ENCODE results near the gene LMAN2.

Gene LMAN2

GRCh38 chr5:177355162-177355867 lies 3.8 kb upstream of the LMAN2 start:
- no peak overlapping the region for H2AFZ ChIP-seq (ENCODE audit: low read depth, low read length, severe bottlenecking)
- no peaks in the 10 kb centered on the region for H3K27me3 ChIP-seq (ENCODE audit: low read length)
- H3K27ac ChIP-seq (ENCODE audit: low read depth, low read length): no peak overlapping the region
- H3K9ac ChIP-seq (ENCODE audit: low read length): no peak overlapping the region
- H3K79me2 ChIP-seq (ENCODE audit: insufficient read depth, low read length): peaks cover 10% of the 10 kb centered on the region
- H3K4me3 ChIP-seq (ENCODE audit: insufficient read depth, low read length, poor library complexity, severe bottlenecking): no peak overlapping the region
- H3F3A ChIP-seq (ENCODE audit: insufficient read depth): peaks cover 7% of the 10 kb centered on the region
- no peaks in the 10 kb centered on the region for H3K9me3 ChIP-seq (ENCODE audit: insufficient read depth, low read length)
- TF ChIP-seq EZH2phosphoT487 (conservative IDR thresholded peaks at IDR 0.05; ENCODE audit: low read length) (no peak), CTCF (IDR thresholded peaks at IDR 0.05; ENCODE audit: insufficient read depth, low read length, poor library complexity, severe bottlenecking) (no peak)
- H3K36me3 ChIP-seq (ENCODE audit: low read length): no peaks in the 10 kb centered on the region
- no peaks in the 10 kb centered on the region; the same call in 1 of the 2 replicates for H4K20me1 ChIP-seq (ENCODE audit: low read depth, low read length)
- no peaks in the 10 kb centered on the region for H3K9me2 ChIP-seq (replicated peaks; ENCODE audit: insufficient read depth, low read length)
- no peak overlapping the region for H3K4me2 ChIP-seq (ENCODE audit: low read depth, low read length, poor library complexity, severe bottlenecking)

- Histone ChIP-seq H3K4me2 (ENCODE audit: low read depth, low read length, poor library complexity, severe bottlenecking) (no peak overlapping the region), H3K9ac (ENCODE audit: low read length) (no peak overlapping the region), H3F3A (ENCODE audit: insufficient read depth) (peaks cover 7% of the 10 kb centered on the region), H3K9me3 (ENCODE audit: insufficient read depth, low read length) (no peaks in the 10 kb centered on the region), H4K20me1 (ENCODE audit: low read depth, low read length) (no peaks in the 10 kb centered on the region; the same call in 1 of the 2 replicates), H3K27me3 (ENCODE audit: low read length) (no peaks in the 10 kb centered on the region), H2AFZ (ENCODE audit: low read depth, low read length, severe bottlenecking) (no peak overlapping the region), H3K79me2 (ENCODE audit: insufficient read depth, low read length) (peaks cover 16% of the 10 kb centered on the region), H3K4me3 (ENCODE audit: insufficient read depth, low read length, poor library complexity, severe bottlenecking) (no peak overlapping the region), H3K27ac (ENCODE audit: low read depth, low read length) (no peak overlapping the region), H3K9me2 (replicated peaks; ENCODE audit: insufficient read depth, low read length) (no peaks in the 10 kb centered on the region), H3K36me3 (ENCODE audit: low read length) (no peaks in the 10 kb centered on the region)
- no peak for TF ChIP-seq CTCF (IDR thresholded peaks at IDR 0.05; ENCODE audit: insufficient read depth, low read length, poor library complexity, severe bottlenecking)
- TF ChIP-seq EZH2phosphoT487 (conservative IDR thresholded peaks at IDR 0.05; ENCODE audit: low read length): no peak
These were observed 3.2 kb upstream of the LMAN2 start for GRCh38 chr5:177354711-177355110.

GRCh38 chr5:177354256-177354655 lies 2.8 kb upstream of the LMAN2 start:
- Histone ChIP-seq H3K36me3 (ENCODE audit: low read length) (no peaks in the 10 kb centered on the region), H4K20me1 (ENCODE audit: low read depth, low read length) (no peaks in the 10 kb centered on the region; the same call in 1 of the 2 replicates), H3K9me2 (replicated peaks; ENCODE audit: insufficient read depth, low read length) (no peaks in the 10 kb centered on the region), H3F3A (ENCODE audit: insufficient read depth) (peaks cover 7% of the 10 kb centered on the region), H3K27ac (ENCODE audit: low read depth, low read length) (no peak overlapping the region), H3K79me2 (ENCODE audit: insufficient read depth, low read length) (peaks cover 21% of the 10 kb centered on the region), H3K27me3 (ENCODE audit: low read length) (no peaks in the 10 kb centered on the region), H3K9me3 (ENCODE audit: insufficient read depth, low read length) (no peaks in the 10 kb centered on the region), H3K4me3 (ENCODE audit: insufficient read depth, low read length, poor library complexity, severe bottlenecking) (no peak overlapping the region), H3K4me2 (ENCODE audit: low read depth, low read length, poor library complexity, severe bottlenecking) (no peak overlapping the region), H3K9ac (ENCODE audit: low read length) (no peak overlapping the region), H2AFZ (ENCODE audit: low read depth, low read length, severe bottlenecking) (no peak overlapping the region)
- no peak for TF ChIP-seq CTCF (IDR thresholded peaks at IDR 0.05; ENCODE audit: insufficient read depth, low read length, poor library complexity, severe bottlenecking)

Data from SU-DHL-6 (cell line).